Activated CD4-positive, alpha-beta T cell treated with anti-CD3 and anti-CD28 coated beads, Interleukin-2, amount 10 ng/mL, durations not matched to agents 24 days and 14 days (primary cell): ENCODE data around the gene TMEM158. TPM values are rescaled to one million over a fixed set of nuclear protein-coding genes. Genes with fewer than 3 reads are reported as not detected.

Experiments
- DNase-seq: peaks from one replicate; pipeline ENCODE4 v3.0.0; 2022
- H3K27ac Mint-ChIP-seq: one replicate; pipeline ENCODE4 v1.8.0; 2022; ENCODE audit warnings: mild to moderate bottlenecking, mixed read lengths
- H3K27me3 Mint-ChIP-seq: one replicate; pipeline ENCODE4 v1.8.0; 2022; ENCODE audit warnings: mixed read lengths
- H3K36me3 Mint-ChIP-seq: one replicate; pipeline ENCODE4 v1.8.0; 2022; ENCODE audit warnings: low read depth, mild to moderate bottlenecking, mixed read lengths
- H3K4me1 Mint-ChIP-seq: one replicate; pipeline ENCODE4 v1.8.0; 2021; ENCODE audit warnings: mixed read lengths
- H3K4me3 Mint-ChIP-seq: one replicate; pipeline ENCODE4 v1.8.0; 2022; ENCODE audit warnings: mild to moderate bottlenecking, moderate library complexity, mixed read lengths
- H3K9me3 Mint-ChIP-seq: one replicate; pipeline ENCODE4 v1.8.0; 2021; ENCODE audit warnings: mixed read lengths
- intact Hi-C: fragments of 100-400 bp; cut with micrococcal nuclease; formaldehyde crosslinking; loops from one replicate; pipeline ENCODE4 v1.15.1; 2023
- total RNA-seq: library from RNA; stranded (reverse); gene quantifications from 2 replicates; pipeline ENCODE4 v1.2.3, GENCODE V29; 2022

Gene TMEM158
- total RNA-seq = 0.44 and 0.66 TPM in 2 replicates

DNA sequence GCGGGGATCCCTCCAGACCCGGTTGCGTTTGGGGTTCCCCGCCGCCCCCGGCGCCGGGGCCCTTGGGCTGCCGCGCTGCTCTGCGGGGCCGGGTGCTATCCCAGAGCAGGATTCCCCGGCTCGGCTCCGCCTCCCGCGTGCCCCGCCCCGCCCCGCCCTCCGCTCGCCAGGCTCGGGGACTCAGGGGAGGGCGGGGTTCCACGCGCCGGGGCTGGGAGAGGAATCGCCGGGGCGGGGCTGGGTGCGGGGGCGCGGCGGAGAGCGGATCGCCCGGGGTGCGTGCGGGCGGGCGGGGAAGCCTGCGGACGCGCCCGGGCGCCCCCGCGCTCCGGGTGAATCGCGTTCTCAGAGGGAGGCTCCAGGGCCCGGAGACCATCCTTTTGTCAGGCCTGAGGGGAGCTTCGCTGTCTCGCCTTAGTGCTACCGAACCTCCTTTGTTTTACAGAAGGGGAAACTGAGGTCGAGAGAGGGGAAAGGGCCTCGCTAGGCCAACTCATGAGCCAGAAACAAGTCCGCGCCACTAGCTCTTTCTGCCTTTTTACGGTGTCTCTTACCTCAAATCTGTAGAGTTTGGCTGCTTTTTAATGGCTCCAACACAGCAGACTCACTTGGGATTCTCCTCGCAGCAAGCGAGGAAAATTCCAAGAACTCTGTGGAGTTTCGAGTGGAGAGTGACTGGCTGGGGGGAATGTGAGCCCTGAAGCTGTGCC, at the start of gene TMEM158:
TMEM158 (minus strand) TSS at position 82 of the 710 bp plus-strand sequence. CDS start 260 bp downstream, outside the sequence.
- H3K36me3 Mint-ChIP-seq = no peaks in the 10 kb centered on the region
- H3K4me1 Mint-ChIP-seq = peaks cover 12% of the 10 kb centered on the region
- intact Hi-C loops = loop anchor here (1.0 to 10.0 kb wide), 4 partner anchors 59 to 462 kb away; partner anchors contain the start of gene SACM1L
- H3K4me3 Mint-ChIP-seq = peak within 1 kb of the TSS; percentile 42
- no peaks in the 10 kb centered on the region for H3K9me3 Mint-ChIP-seq
- DNase-seq = peak; percentile 92
- peaks cover 71% of the 10 kb centered on the region for H3K27me3 Mint-ChIP-seq
- no peak within 1 kb of the TSS for H3K27ac Mint-ChIP-seq

DNA sequence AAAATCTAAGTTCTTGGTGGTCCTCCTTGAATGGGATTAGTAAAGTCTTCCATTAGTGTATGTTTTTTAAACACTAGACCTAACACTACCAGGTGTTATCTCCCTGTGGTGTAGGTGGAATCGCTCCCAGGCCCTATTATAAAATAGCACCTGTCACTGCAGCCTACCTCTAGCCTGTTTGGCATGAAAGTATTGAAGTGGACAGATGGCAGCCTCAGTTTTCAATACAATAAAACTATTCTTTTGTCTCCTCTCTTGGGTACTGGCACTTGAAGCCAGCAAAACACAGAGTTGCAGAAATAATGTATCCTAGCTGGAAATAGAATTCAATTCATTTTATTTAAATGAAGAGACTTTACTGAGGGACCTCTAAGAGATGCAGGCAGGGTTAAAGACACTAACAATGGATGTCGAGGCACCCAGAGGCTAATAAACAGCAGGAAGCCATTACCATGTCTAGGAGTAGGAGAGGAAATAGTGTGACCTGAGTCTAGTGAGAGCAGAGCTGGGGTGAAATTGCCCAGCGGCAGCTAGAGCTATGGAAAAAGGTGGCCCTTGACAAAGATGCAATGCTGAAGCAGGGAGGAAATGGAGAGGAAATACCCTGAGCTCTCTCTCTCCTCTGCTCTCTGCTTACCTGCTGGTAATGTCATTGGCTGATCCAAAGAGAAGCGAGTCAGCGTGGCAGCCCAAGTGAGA, 49.1 kb upstream of the TMEM158 start:
- intact Hi-C loops = no loop called here
- DNase-seq = no peak
- Mint-ChIP-seq H3K36me3 (no peaks in the 10 kb centered on the region), H3K4me3 (no peak overlapping the region), H3K4me1 (no peaks in the 10 kb centered on the region), H3K27me3 (peaks cover 20% of the 10 kb centered on the region), H3K27ac (no peak overlapping the region), H3K9me3 (peaks cover 4% of the 10 kb centered on the region)

DNA sequence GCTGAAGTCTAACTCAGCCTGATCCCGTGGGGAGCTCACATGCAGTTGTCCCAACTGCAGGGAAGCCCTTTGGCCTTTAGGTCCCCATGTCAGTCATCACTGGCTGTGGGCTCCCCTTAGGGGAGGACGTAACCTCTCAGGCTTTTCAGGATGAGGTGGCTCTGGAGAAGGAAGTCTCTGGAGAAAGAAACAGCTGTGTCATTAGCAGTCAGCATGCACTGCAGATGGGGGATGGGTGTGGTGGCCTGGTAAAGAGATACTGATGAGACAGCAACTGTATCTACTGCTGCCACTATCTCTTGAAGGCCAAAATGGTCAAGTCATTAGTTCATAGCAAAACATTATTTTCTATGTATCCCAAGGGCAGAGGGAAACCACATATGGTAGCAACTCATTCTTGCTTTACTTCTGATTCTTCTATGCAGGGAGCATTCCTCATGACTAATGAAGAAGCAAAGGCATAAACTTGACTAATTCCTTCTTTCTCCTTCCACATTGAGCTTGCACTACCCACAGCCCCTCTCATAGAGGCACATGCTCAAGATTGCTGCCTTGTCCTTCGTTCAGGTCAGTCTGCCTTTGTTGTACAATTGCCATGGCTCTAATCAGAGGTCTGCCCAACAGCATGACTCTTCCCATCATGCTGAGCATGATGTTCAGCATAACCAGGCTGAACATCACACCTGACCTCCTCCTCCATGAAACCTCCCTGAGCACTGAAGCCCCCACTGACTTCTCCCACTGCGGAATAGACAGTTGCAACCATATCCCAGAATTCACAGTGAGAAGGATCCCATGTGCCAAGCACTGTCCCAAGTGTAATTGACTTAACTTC, 47.8 kb upstream of the TMEM158 start:
- no peak for DNase-seq
- no peak overlapping the region for H3K4me3 Mint-ChIP-seq
- H3K9me3 Mint-ChIP-seq = no peaks in the 10 kb centered on the region
- intact Hi-C loops = no loop called here
- no peak overlapping the region for H3K27ac Mint-ChIP-seq
- H3K36me3 Mint-ChIP-seq = no peaks in the 10 kb centered on the region
- H3K27me3 Mint-ChIP-seq = peaks cover 20% of the 10 kb centered on the region
- no peaks in the 10 kb centered on the region for H3K4me1 Mint-ChIP-seq

- Mint-ChIP-seq H3K27me3 (peaks cover 21% of the 10 kb centered on the region), H3K4me3 (no peak overlapping the region), H3K27ac (no peak overlapping the region), H3K9me3 (no peaks in the 10 kb centered on the region), H3K36me3 (no peaks in the 10 kb centered on the region), H3K4me1 (no peaks in the 10 kb centered on the region)
- intact Hi-C loops = no loop called here
- DNase-seq = no peak
These were observed 46.9 kb upstream of the TMEM158 start for GRCh38 chr3:45272828-45273470.

DNA sequence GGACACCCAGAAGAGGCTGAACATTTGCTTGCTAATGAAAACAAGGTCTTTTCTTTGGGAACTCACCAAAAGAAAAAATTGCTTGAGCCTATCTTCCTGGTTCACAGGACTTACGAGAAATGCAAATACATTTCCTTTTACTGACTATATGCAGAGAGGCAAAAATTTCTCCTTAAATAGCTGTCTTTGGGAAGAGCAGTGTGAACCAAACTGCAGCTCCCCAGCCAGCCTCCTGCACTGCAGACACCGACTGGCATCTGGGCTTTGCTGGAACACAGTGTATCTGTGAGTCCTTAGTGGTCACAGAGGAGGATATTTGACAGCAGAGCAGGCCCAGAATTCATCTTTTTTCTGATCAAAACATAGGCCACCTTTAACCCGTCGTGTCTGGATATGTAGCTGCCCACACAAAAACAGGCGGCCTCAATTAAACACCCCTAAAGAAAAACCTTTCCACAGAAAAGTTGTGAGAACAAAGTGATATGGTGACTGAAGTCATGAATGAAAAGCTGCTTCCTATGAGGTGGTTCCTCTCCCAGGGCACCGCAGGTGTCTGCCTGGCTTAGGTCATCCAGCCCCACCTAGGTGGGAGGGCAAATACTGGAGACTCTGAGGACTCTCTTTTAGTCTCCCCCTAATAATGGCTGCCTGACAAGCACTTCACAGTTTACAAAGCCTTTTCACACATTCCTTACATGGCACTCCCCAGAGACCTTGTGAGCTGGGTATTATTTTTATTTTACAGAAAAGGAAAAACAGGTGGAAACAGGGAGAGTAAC, 46.1 kb upstream of the TMEM158 start:
- H3K27ac Mint-ChIP-seq = no peak overlapping the region

DNA sequence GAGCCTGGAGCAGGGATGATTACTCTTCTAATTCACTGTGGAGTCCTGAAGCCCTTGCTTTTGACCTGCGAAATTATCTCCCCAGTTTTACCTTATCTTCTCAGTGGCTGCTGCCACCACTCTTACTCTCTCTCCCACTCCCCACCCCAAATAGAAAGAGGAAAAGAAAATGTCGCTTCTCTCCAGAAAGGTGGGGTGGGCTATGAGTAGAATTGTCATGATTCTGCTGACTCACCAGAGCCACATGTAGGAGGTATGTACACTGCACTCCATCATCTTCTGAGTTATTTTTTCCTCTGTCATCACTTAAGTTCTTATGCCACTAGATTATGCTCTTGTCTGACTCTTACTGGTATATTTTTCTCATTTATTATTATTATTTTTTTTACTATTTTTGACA, 43.9 kb upstream of the TMEM158 start:
- Mint-ChIP-seq H3K36me3 (no peaks in the 10 kb centered on the region), H3K27me3 (peaks cover 18% of the 10 kb centered on the region), H3K27ac (no peak overlapping the region), H3K9me3 (no peaks in the 10 kb centered on the region), H3K4me1 (peaks cover 2% of the 10 kb centered on the region), H3K4me3 (no peak overlapping the region)
- no peak for DNase-seq
- intact Hi-C loops = no loop called here

More for the DNA sequence above, 46.1 kb upstream of the TMEM158 start:
- Mint-ChIP-seq H3K4me3 (no peak overlapping the region), H3K4me1 (no peaks in the 10 kb centered on the region), H3K36me3 (no peaks in the 10 kb centered on the region), H3K9me3 (no peaks in the 10 kb centered on the region), H3K27me3 (peaks cover 15% of the 10 kb centered on the region)
- intact Hi-C loops = no loop called here
- no peak for DNase-seq

DNA sequence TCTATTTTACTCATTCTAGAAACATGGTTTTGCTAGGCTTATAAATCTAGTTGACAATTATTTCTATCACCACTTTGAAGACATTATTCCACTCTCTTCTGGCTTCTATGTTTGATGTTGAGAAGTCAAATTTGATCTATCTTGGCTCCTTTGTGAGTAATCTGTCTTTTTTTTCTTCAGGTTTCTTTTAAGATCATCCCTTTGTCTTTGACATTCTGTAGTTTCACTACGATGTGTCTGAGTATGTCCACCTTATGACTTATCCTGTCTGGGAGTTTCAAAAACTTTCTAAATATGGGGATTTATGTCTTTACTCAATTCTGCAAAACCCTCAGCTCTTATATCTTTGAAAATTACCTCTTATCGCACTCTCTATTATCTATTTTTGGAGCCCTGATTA, 41.0 kb upstream of the TMEM158 start:
- Mint-ChIP-seq H3K4me1 (peaks cover 2% of the 10 kb centered on the region), H3K9me3 (no peaks in the 10 kb centered on the region), H3K4me3 (no peak overlapping the region), H3K36me3 (no peaks in the 10 kb centered on the region), H3K27me3 (peaks cover 13% of the 10 kb centered on the region), H3K27ac (no peak overlapping the region)
- intact Hi-C loops = no loop called here
- no peak for DNase-seq

DNA sequence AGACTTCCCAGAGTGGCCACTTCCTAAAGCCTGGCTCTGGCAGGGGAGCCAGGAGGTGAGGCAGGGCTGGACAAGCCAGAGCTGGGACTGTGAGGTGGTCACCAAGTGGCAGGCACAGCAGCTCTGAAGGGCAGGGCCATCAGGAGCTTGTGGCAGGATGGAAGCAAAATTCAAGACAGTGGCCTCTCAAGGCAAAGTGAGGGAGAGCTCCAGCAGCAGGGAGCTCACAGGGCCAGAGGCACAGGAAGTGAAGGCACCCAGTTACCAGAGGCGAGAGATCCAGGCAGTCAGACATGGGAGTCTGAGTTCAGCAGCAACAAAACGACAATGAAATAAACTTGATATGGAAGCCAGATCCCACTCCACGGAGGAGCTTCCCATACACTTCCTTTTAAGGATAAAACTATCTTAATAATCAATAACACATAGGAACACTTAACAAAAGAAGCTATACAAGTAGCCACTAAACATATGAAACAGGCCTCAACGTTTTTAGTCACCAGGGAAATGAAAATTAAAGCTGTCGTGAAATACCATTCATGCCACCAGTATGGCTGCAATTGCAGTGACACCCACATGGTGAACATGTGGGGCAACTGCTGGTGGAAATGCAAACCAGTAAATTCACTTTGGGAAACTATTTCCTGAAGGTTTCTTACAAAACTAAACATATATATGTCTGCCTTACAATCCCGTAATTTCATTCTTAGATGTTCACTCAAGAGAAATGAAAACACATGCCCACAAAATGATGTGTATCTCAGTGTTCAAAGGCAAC, 35.4 kb upstream of the TMEM158 start:
- DNase-seq = no peak
- intact Hi-C loops = no loop called here
- Mint-ChIP-seq H3K9me3 (no peaks in the 10 kb centered on the region), H3K27me3 (peaks cover 27% of the 10 kb centered on the region), H3K4me1 (no peaks in the 10 kb centered on the region), H3K36me3 (no peaks in the 10 kb centered on the region), H3K4me3 (no peak overlapping the region), H3K27ac (no peak overlapping the region)

DNA sequence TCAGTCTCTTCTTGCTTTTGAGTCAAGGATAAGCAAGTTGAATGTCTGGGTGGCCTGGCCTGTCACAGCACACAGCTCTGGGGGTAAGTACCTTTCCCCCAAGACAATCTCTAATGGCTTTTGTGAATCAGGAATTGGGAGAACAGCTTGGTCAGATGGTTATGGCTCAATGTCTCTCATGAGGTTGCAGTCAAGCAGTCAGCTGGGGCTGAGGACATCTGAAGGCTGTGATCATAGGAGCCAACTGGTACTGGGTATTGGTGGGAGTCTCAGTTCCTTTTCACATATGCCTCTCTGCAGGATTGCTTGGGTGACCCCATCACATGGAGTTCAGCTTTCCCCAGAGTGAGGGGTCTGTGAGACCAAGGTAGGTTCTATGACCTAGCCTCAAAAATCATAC, 33.0 kb upstream of the TMEM158 start:
- Mint-ChIP-seq H3K4me3 (no peak overlapping the region), H3K27me3 (peaks cover 30% of the 10 kb centered on the region), H3K27ac (no peak overlapping the region), H3K4me1 (no peaks in the 10 kb centered on the region), H3K9me3 (no peaks in the 10 kb centered on the region), H3K36me3 (no peaks in the 10 kb centered on the region)
- intact Hi-C loops = no loop called here
- no peak for DNase-seq

GRCh38 chr3:45258317-45258716, 32.2 kb upstream of the TMEM158 start:
- Mint-ChIP-seq H3K4me3 (no peak overlapping the region), H3K9me3 (no peaks in the 10 kb centered on the region), H3K4me1 (no peaks in the 10 kb centered on the region), H3K27me3 (peaks cover 30% of the 10 kb centered on the region), H3K27ac (no peak overlapping the region), H3K36me3 (no peaks in the 10 kb centered on the region)
- intact Hi-C loops = no loop called here
- no peak for DNase-seq

- intact Hi-C loops = no loop called here
These were observed 27.2 kb upstream of the TMEM158 start for GRCh38 chr3:45253316-45253715.

GRCh38 chr3:45252826-45253225, 26.7 kb upstream of the TMEM158 start:
- no peak for DNase-seq
- peaks cover 17% of the 10 kb centered on the region for H3K27me3 Mint-ChIP-seq
- no peaks in the 10 kb centered on the region for H3K4me1 Mint-ChIP-seq
- intact Hi-C loops = no loop called here
- no peak overlapping the region for H3K4me3 Mint-ChIP-seq
- H3K9me3 Mint-ChIP-seq = no peaks in the 10 kb centered on the region
- H3K36me3 Mint-ChIP-seq = no peaks in the 10 kb centered on the region
- H3K27ac Mint-ChIP-seq = no peak overlapping the region

More at GRCh38 chr3:45253316-45253715, 27.2 kb upstream of the TMEM158 start:
- Mint-ChIP-seq H3K36me3 (no peaks in the 10 kb centered on the region), H3K27me3 (peaks cover 19% of the 10 kb centered on the region), H3K9me3 (no peaks in the 10 kb centered on the region), H3K4me3 (no peak overlapping the region), H3K27ac (no peak overlapping the region), H3K4me1 (no peaks in the 10 kb centered on the region)
- DNase-seq = no peak
